AG10803 (cell line): ENCODE results near the gene MAP3K7.

Experiments used
- DNase-seq: peaks from one replicate; pipeline ENCODE4 v3.0.0; 2010; ENCODE audit warnings: low read depth
- H3K4me3 ChIP-seq: 2 replicates; pipeline ENCODE4 v1.5.1; 2011; ENCODE audit warnings: mild to moderate bottlenecking, low read length, control low read depth
- CTCF ChIP-seq: conservative IDR thresholded peaks from 2 replicates; pipeline ENCODE4 v1.5.1; 2011; ENCODE audit warnings: mild to moderate bottlenecking, low read length, control low read depth, inconsistent platforms

The MAP3K7 gene

GRCh38 chr6:90559931-90560330, 26.9 kb downstream of the MAP3K7 start:
- no peak for TF ChIP-seq CTCF
- no peak overlapping the region for H3K4me3 ChIP-seq
- no peak for DNase-seq

GRCh38 chr6:90557006-90557405, 29.9 kb downstream of the MAP3K7 start:
- DNase-seq: no peak
- TF ChIP-seq CTCF: no peak
- H3K4me3 ChIP-seq: no peak overlapping the region

GRCh38 chr6:90547991-90548390, 38.9 kb downstream of the MAP3K7 start:
- DNase-seq: peak; percentile 26
- no peak for TF ChIP-seq CTCF
- H3K4me3 ChIP-seq: no peak overlapping the region

- no peak for TF ChIP-seq CTCF
- DNase-seq: no peak
- H3K4me3 ChIP-seq: no peak overlapping the region
Measured at GRCh38 chr6:90547079-90547478, 39.8 kb downstream of the MAP3K7 start.

- no peak overlapping the region for H3K4me3 ChIP-seq
- no peak for DNase-seq
- TF ChIP-seq CTCF: no peak
Measured at GRCh38 chr6:90545448-90545847, 41.4 kb downstream of the MAP3K7 start.

GRCh38 chr6:90544741-90545140, 42.1 kb downstream of the MAP3K7 start:
- DNase-seq: no peak
- TF ChIP-seq CTCF: no peak
- H3K4me3 ChIP-seq: no peak overlapping the region

- no peak for TF ChIP-seq CTCF
- DNase-seq: no peak
- no peak overlapping the region for H3K4me3 ChIP-seq
Measured at GRCh38 chr6:90544081-90544480, 42.8 kb downstream of the MAP3K7 start.
